Stimulated activated CD8-positive, alpha-beta memory T cell treated with anti-CD3 and anti-CD28 coated beads, Interleukin-4, amount 100 ng/mL, for 4 hours (primary cell): ENCODE measurements around the gene MRPL11.
A peak's percentile ranks its signal among the peaks of the same experiment; 100 is the strongest.
"Not testable (repeated sequence)": the region's sequence is repeated elsewhere in the genome, so short reads cannot be mapped to it uniquely, and the experiment has no call there.

ENCODE experiments used
- DNase-seq, 2 donors: peaks; one replicate each; pipeline ENCODE4 v3.0.0-alpha.2; 2020; ENCODE audit warnings: low read depth in 2 of 2, low spot score in 1 of 2

Gene MRPL11

GRCh38 chr11:66467034-66467659 lies 28.5 kb upstream of the MRPL11 start:
- DNase-seq = no peak

- peak; percentile 85 to 93 for DNase-seq
Measured at GRCh38 chr11:66466225-66467033, 27.8 kb upstream of the MRPL11 start, which contains the start of gene PELI3. TSS of gene PELI3 (plus strand) at chr11:66466905. CDS start at chr11:66468129, 1,224 bp downstream.

- DNase-seq = no peak
Measured at GRCh38 chr11:66465373-66466224, 27.0 kb upstream of the MRPL11 start.

- no peak for DNase-seq
Measured at GRCh38 chr11:66464916-66465315, 26.3 kb upstream of the MRPL11 start.

GRCh38 chr11:66464116-66464515 lies 25.5 kb upstream of the MRPL11 start:
- not testable (repeated sequence) for DNase-seq

- no peak for DNase-seq
Measured at GRCh38 chr11:66462911-66463310, 24.3 kb upstream of the MRPL11 start.

GRCh38 chr11:66462010-66462409 lies 23.4 kb upstream of the MRPL11 start:
- no peak for DNase-seq

GRCh38 chr11:66459138-66459778 lies 20.6 kb upstream of the MRPL11 start:
- no peak for DNase-seq

GRCh38 chr11:66457826-66458225 lies 19.2 kb upstream of the MRPL11 start:
- no peak for DNase-seq

GRCh38 chr11:66454828-66455227 lies 16.2 kb upstream of the MRPL11 start:
- no peak for DNase-seq

GRCh38 chr11:66454247-66454646 lies 15.6 kb upstream of the MRPL11 start:
- no peak for DNase-seq

- DNase-seq = no peak
Measured at GRCh38 chr11:66451663-66452062, 13.0 kb upstream of the MRPL11 start.

GRCh38 chr11:66450560-66450959 lies 11.9 kb upstream of the MRPL11 start:
- no peak for DNase-seq

GRCh38 chr11:66448523-66448922 lies 9.9 kb upstream of the MRPL11 start:
- DNase-seq = no peak

- no peak for DNase-seq
Measured at GRCh38 chr11:66447012-66447411, 8.4 kb upstream of the MRPL11 start.

- DNase-seq = no peak
Measured at GRCh38 chr11:66443602-66444001, 5.0 kb upstream of the MRPL11 start.

- not testable (repeated sequence) for DNase-seq
Measured at GRCh38 chr11:66440940-66441282, 2.3 kb upstream of the MRPL11 start.

- DNase-seq = not testable (repeated sequence)
Measured at GRCh38 chr11:66440101-66440939, 1.7 kb upstream of the MRPL11 start.

- DNase-seq = no peak
Measured at GRCh38 chr11:66437979-66438503, 607 bp downstream of the MRPL11 start.

- no peak for DNase-seq
Measured at GRCh38 chr11:66432597-66432996, 6.1 kb downstream of the MRPL11 start.
